T-helper 2 cell treated with Interferon-gamma antibody and Interleukin-4, amounts not matched to agents 5 μg/mL and 100 μg/mL, for 36 hours (primary cell): Measurements from ENCODE around the gene SPRYD3.
A peak's percentile ranks its signal among the peaks of the same experiment; 100 is the strongest.

Experiments
- DNase-seq: peaks from one replicate; pipeline ENCODE4 v3.0.0; 2021; ENCODE audit warnings: low spot score
- H3K27ac Mint-ChIP-seq: one replicate; pipeline ENCODE4 v1.8.0; 2021; ENCODE audit warnings: mild to moderate bottlenecking, mixed read lengths
- H3K27me3 Mint-ChIP-seq: one replicate; pipeline ENCODE4 v1.8.0; 2021; ENCODE audit warnings: low read depth, mixed read lengths
- H3K36me3 Mint-ChIP-seq: one replicate; pipeline ENCODE4 v1.8.0; 2021; ENCODE audit warnings: low read depth, mixed read lengths
- H3K4me1 Mint-ChIP-seq: one replicate; pipeline ENCODE4 v1.8.0; 2021; ENCODE audit warnings: low read depth, mixed read lengths
- H3K4me3 Mint-ChIP-seq: one replicate; pipeline ENCODE4 v1.8.0; 2022; ENCODE audit warnings: mild to moderate bottlenecking, moderate library complexity, mixed read lengths
- H3K9me3 Mint-ChIP-seq: one replicate; pipeline ENCODE4 v1.8.0; 2021; ENCODE audit warnings: mixed read lengths

Gene SPRYD3, protein sequence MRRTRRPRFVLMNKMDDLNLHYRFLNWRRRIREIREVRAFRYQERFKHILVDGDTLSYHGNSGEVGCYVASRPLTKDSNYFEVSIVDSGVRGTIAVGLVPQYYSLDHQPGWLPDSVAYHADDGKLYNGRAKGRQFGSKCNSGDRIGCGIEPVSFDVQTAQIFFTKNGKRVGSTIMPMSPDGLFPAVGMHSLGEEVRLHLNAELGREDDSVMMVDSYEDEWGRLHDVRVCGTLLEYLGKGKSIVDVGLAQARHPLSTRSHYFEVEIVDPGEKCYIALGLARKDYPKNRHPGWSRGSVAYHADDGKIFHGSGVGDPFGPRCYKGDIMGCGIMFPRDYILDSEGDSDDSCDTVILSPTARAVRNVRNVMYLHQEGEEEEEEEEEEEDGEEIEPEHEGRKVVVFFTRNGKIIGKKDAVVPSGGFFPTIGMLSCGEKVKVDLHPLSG

DNA sequence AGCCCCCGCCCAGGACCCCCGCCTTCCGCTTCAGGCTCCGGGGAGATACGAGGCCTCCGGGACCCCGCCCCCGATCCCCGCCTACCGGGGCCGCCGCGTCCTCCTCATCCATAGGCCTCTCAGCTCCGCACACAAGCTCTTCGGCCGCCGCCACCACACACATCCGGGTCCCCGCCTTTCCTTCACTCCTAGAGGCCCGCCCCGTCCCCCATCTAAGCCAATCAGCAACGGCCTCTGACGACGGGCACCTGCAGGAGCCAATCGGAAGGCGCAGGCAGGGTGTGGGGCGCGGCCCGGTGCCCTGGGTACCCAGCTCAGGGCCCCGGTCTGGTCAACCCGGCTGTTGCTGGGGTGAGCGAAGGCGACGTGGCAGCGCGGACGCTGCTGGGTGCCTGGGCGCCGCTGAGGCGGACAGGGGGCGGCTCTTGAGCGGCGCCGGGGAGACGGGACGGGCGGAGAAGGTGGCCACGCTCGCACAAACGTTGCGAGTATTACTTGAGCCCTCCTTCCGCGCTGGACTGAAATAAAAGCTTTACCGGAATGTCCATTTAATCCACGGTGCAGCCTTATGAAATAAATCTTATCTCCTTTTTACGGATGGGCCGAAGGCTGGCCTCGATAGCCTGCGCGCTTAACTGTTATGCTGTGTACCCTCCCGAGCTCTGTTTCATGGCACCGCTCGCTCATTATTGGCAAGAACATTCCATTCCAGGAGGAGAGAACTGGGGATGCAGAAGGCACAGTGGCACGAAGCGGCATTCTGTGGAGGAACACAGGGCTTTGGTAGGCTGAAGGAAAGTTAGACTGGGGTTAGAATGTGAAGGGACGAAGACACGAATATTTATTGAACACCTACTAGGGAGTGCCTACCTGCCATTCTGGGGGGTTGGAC, at the start of gene SPRYD3:
Gene SPRYD3, minus strand, starts transcription at position 165 of the 892 bp plus-strand sequence. Its CDS starts 57 bp downstream, at position 108.
- H3K27ac Mint-ChIP-seq: peak within 1 kb of the TSS; percentile 93
- no peaks in the 10 kb centered on the region for H3K9me3 Mint-ChIP-seq
- peak within 1 kb of the TSS; percentile 87 for H3K4me3 Mint-ChIP-seq
- H3K4me1 Mint-ChIP-seq: peaks cover 24% of the 10 kb centered on the region
- no peaks in the 10 kb centered on the region for H3K27me3 Mint-ChIP-seq
- DNase-seq: peak; percentile 98
- H3K36me3 Mint-ChIP-seq: peaks cover 22% of the 10 kb centered on the region

DNA sequence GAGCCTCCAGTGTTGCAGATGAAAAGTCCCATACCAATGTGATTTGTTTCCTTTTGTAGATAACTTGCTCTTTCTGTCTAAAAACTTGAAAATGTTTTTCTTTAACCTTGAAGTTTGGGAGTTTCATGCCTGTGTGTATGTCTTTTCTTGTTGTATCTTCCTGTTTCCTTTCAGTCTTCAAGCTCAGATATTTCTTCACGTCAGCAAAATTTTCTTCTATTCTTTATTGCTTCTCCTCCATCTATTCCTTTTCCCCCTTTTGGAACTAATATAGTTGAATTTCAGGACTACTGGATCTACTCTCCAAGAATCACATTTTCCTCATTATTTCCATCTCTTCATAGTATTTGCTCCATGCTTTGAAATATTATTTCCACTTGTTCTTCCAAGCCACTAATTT, 48.0 kb upstream of the SPRYD3 start:
- Mint-ChIP-seq H3K4me3 (no peak overlapping the region), H3K27ac (no peak overlapping the region), H3K9me3 (no peaks in the 10 kb centered on the region), H3K4me1 (no peaks in the 10 kb centered on the region), H3K27me3 (peaks cover 19% of the 10 kb centered on the region), H3K36me3 (no peaks in the 10 kb centered on the region)
- DNase-seq: no peak

DNA sequence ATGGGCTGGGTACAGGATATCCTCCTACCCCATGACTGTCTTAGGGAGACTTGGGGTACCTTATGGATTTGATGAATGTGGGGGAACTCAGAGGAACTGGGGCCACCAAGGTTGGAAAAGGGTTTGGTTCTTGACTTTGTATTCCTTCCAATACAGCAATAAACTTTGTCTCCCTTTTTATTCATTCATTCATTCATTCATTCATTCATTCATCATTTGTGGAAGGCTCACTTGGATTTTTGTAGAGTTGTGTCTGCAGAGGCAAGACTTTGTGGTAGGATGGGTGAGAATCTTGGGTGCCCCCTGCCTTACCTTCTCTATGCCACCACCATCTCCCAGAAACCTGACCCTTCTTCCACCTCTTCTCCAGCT, 45.1 kb upstream of the SPRYD3 start:
- Mint-ChIP-seq H3K4me1 (no peaks in the 10 kb centered on the region), H3K4me3 (no peak overlapping the region), H3K36me3 (no peaks in the 10 kb centered on the region), H3K9me3 (no peaks in the 10 kb centered on the region), H3K27me3 (peaks cover 16% of the 10 kb centered on the region), H3K27ac (no peak overlapping the region)
- DNase-seq: no peak

DNA sequence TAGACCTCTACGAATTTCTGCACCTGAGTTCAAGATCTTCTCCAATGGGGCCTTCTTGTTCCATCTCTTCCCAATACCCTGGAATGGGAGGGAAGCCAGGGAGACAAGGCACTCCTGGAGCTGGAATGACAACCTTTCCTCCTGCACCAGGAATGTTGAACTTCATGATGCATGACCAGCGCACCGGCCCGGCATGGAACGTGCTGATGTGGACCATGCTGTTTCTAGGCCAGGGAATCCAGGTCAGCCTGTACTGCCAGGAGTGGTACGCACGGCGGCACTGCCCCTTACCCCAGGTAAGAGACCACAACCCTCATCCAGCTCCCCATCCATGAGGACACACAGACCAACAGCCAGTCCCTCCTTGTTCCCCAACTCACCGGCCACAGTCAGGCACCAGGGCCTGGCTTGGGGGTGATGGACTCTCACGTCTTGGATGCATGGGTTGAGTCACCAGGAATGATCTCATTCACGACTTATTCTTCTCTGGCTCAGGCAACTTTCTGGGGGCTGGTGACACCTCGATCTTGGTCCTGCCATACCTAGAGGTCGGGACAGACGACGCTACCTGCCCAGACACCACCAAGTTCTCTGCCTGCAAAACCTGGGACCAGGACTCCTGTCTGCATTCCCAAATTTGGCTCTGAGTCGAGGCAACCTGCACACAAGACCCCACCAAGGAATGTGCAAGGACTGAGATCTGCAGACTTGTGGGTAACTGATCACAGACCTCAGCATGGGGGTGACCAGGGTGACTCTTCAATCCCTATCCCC, 44.6 kb upstream of the SPRYD3 start:
- H3K27ac Mint-ChIP-seq: no peak overlapping the region
- DNase-seq: no peak
- H3K9me3 Mint-ChIP-seq: no peaks in the 10 kb centered on the region
- no peaks in the 10 kb centered on the region for H3K4me1 Mint-ChIP-seq
- H3K27me3 Mint-ChIP-seq: peaks cover 12% of the 10 kb centered on the region
- no peak overlapping the region for H3K4me3 Mint-ChIP-seq
- H3K36me3 Mint-ChIP-seq: no peaks in the 10 kb centered on the region

DNA sequence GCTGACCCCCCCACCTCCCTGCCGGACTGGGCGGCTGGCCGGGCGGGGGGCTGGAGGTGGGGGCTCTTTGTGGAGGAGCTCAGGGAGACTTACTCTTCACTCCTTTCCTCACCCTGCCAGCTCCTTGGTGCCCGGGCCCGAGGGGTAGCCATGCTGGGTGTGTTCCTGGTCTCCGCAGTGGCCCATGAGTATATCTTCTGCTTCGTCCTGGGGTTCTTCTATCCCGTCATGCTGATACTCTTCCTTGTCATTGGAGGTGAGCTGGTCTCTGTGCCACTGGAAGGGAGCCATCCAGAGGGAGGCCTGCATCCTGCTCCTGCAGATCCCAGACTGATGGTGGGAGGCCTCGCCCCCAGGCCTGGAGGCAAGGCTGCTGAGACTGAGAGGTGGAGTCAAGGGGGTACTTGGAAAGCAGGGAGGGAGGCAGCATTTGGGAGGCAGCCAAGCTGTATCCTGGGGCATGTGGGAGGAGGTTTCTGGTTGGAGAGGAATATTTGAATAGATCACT, 43.8 kb upstream of the SPRYD3 start:
- Mint-ChIP-seq H3K9me3 (no peaks in the 10 kb centered on the region), H3K27me3 (peaks cover 10% of the 10 kb centered on the region), H3K36me3 (no peaks in the 10 kb centered on the region), H3K4me3 (no peak overlapping the region), H3K4me1 (no peaks in the 10 kb centered on the region), H3K27ac (no peak overlapping the region)
- no peak for DNase-seq

DNA sequence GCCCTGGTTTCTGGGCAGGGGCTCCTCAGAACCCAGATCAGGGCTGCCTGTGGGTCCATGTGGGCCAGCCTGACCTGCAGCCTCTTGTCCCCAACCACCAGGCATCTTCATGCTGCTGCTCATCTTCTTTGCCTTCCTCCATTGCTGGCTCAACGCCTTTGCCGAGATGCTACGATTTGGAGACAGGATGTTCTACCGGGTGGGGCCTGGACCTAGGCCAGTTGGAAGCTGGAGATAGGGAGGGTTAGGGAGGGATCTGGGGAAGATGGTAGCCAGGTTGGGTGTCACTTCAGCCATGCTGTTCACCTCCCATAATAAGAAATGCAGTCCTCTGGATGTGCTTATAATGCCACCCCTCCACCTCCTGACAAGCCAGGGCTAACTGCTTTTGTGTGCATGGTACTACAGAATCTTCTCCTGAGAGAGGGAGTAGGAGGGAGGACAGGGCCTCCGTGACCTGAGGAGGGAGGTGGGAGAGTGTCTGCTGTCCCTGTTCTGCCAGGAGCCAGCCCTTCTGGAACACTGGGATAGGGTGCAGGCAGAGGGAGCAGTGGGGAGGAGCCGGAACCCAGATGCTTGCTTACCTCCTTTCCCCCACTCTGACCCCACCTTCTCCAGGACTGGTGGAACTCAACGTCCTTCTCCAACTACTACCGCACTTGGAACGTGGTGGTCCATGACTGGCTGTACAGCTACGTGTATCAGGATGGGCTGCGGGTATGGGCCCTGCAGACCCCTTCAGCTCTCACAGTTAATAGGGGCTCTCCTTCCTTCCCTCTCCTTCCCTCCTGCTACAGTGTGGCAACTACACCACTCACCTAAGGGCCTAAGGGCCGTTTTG, 41.7 kb upstream of the SPRYD3 start:
- Mint-ChIP-seq H3K36me3 (no peaks in the 10 kb centered on the region), H3K27me3 (no peaks in the 10 kb centered on the region), H3K9me3 (no peaks in the 10 kb centered on the region), H3K4me3 (no peak overlapping the region), H3K27ac (no peak overlapping the region), H3K4me1 (no peaks in the 10 kb centered on the region)
- no peak for DNase-seq

DNA sequence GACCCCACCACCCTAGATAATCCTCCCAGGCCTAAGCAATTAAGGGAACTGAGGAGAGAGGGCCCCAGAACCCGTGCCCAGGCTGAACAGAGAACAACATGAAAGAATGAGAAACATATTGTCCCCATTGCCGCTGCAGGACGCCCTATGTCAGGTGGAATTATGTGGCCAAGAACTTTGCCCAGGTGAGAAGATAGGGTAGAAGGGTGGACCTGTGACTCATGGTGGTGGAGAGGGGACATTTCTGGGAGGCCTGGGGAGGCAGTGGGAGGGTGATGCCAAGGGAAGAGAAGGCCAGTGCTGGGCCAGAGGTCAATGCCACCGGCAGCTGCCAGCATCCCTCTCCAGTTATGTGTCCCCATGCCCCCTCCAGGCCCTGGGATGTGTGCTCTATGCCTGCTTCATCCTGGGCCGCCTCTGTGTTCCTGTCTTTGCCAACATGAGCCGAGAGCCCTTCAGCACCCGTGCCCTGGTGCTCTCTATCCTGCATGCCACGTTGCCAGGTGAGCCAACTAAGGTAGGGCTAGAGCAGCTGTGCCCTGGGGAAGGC, 39.6 kb upstream of the SPRYD3 start:
- DNase-seq: no peak
- no peaks in the 10 kb centered on the region for H3K4me1 Mint-ChIP-seq
- H3K27ac Mint-ChIP-seq: no peak overlapping the region
- H3K9me3 Mint-ChIP-seq: no peaks in the 10 kb centered on the region
- H3K36me3 Mint-ChIP-seq: no peaks in the 10 kb centered on the region
- H3K4me3 Mint-ChIP-seq: no peak overlapping the region
- H3K27me3 Mint-ChIP-seq: no peaks in the 10 kb centered on the region

DNA sequence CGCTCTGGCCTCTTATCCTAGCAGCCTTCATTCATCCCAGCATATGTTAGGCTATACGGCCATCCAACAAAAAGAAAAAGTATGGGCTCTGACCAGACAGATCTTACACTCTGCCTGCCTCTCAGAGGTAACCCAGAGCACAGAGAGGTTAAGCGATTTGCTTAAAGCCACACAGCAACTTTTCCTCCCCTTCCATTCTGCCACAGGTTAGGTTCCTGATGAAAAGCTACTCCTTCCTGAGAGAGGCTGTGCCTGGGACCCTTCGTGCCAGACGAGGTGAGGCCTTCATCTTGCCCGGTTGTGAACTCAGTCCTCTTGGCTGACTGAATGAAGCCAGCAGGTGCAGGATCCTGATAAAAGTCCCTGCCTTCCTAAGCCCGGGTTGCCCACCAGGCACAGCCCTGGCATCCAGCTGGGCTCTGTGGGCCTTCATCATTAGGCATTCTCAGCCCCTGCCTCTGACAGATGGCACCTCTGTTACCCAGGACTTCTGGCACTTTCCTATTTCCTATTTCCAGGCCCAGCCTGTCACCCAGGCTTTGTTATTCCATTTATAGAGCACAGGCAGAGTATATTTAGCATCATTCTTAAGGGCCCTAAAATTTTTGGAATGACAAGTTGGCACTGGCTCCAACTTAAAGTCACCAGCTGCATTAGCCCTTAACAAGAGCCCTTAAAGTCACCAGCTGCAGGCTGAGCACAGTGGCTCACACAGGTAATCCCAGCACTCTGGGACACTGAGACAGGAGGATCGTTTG, 36.9 kb upstream of the SPRYD3 start:
- H3K27ac Mint-ChIP-seq: no peak overlapping the region
- H3K9me3 Mint-ChIP-seq: no peaks in the 10 kb centered on the region
- no peak for DNase-seq
- no peak overlapping the region for H3K4me3 Mint-ChIP-seq
- H3K4me1 Mint-ChIP-seq: no peaks in the 10 kb centered on the region
- H3K36me3 Mint-ChIP-seq: no peaks in the 10 kb centered on the region
- no peaks in the 10 kb centered on the region for H3K27me3 Mint-ChIP-seq

DNA sequence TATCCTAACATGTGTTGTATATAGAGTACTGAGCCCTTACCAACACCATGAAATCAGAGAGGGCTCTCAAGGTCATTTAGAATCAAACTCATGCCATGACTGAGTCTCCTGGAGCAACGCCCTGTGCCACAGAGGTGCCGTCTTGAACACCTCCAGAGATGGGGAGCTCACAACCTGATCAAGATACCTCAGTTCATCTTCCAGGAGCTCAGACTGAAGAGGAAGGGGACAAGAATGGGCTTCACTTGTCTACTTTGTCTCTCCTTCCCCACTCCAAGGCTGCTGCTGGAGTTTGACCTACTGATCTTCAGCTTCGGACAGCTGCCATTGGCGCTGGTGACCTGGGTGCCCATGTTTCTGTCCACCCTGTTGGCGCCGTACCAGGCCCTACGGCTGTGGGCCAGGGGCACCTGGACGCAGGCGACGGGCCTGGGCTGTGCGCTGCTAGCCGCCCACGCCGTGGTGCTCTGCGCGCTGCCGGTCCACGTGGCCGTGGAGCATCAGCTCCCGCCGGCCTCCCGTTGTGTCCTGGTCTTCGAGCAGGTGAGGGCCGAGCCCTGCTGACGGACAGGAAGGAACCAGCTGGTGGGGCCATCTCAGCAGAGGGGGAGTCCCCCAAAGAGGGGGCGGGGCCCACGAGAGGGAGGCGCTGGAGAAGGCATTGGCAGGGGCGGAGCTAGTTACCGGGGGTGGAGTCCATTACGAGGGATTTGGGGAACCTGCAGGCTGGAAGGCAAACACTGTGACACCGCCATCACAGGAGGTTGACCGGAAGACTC, 36.1 kb upstream of the SPRYD3 start:
- Mint-ChIP-seq H3K9me3 (no peaks in the 10 kb centered on the region), H3K27me3 (no peaks in the 10 kb centered on the region), H3K4me3 (no peak overlapping the region), H3K4me1 (no peaks in the 10 kb centered on the region), H3K36me3 (no peaks in the 10 kb centered on the region), H3K27ac (no peak overlapping the region)
- no peak for DNase-seq

DNA sequence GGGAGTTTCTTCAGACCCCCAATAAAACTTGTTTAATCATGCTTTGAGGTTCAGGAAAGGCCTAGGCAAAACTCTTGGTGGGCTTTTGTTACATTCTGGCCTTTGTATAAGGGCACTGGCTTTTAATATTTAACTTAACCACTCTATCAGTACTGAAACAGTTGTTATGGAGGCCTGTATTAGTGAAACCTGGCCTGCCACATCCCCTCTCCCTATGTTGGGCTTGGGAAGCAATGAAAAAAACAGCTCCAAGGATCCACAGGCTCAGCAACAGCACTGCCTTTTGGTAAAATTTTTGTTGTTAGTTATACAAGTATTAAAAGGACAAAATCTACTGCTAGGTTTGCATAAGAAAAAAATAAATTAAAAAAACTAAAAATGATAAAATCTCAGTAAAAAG, 34.8 kb upstream of the SPRYD3 start:
- no peaks in the 10 kb centered on the region for H3K36me3 Mint-ChIP-seq
- no peaks in the 10 kb centered on the region for H3K27me3 Mint-ChIP-seq
- no peak overlapping the region for H3K27ac Mint-ChIP-seq
- no peaks in the 10 kb centered on the region for H3K9me3 Mint-ChIP-seq
- no peaks in the 10 kb centered on the region for H3K4me1 Mint-ChIP-seq
- no peak for DNase-seq
- H3K4me3 Mint-ChIP-seq: no peak overlapping the region

DNA sequence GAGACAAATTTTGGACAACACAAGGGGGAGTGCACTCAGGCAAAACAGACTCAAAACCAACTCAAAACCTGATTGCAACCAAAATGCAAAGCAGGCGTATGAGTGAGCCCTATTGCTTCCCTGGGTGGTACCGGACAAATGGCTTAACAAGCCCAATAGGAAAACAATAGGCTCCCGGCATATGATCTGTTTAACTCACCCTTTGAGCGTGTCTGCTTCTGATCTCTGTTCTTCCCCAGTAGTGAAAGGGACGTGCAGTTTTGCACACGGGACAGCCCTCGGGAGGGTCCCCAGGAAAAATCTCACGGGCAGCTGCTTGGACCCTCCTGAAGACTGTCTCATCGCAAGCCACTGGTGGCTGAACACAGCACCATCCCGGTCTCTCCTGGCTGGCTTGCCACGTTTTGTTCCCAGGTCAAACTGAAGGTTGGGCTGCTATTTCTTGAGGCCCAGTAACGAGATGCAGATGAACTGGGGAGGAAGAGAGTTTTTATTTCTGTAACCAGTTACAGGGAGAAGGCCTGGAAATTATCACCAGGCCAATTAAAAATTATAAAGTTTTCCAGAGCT, 34.0 kb upstream of the SPRYD3 start:
- Mint-ChIP-seq H3K27ac (no peak overlapping the region), H3K9me3 (no peaks in the 10 kb centered on the region), H3K36me3 (no peaks in the 10 kb centered on the region), H3K4me1 (no peaks in the 10 kb centered on the region), H3K27me3 (no peaks in the 10 kb centered on the region), H3K4me3 (no peak overlapping the region)
- no peak for DNase-seq
